HepG2 (cell line): Measurements from ENCODE around the gene ESPNL. TPM values are rescaled to one million over a fixed set of nuclear protein-coding genes. Genes with fewer than 3 reads are reported as not detected.
A peak's percentile ranks its signal among the peaks of the same experiment; 100 is the strongest.

Source experiments
- AFF4 ChIP-seq: sonication (generic); formaldehyde crosslinking; IDR thresholded peaks from 2 replicates; pipeline ENCODE4 v1.4.0; 2020; ENCODE audit warnings: missing genetic modification reagents
- CBX2 ChIP-seq, 2 experiments: fragments of 200-600 bp in 1 of 2; sonication (generic); formaldehyde crosslinking in 1 of 2; IDR thresholded peaks; 2 replicates each; pipeline versions ENCODE4 v1.7.0 to v1.8.1; 2018 to 2022; ENCODE audit warnings: low read depth in 2 of 2, low read length in 1 of 2, mild to moderate bottlenecking in 1 of 2, missing genetic modification reagents in 1 of 2
- CENPT ChIP-seq: sonication (generic); formaldehyde crosslinking; IDR thresholded peaks from 2 replicates; pipeline ENCODE4 v1.8.0; 2022; ENCODE audit warnings: low read depth, mild to moderate bottlenecking, moderate library complexity, missing genetic modification reagents
- ETV5 ChIP-seq: IDR thresholded peaks from 2 replicates; pipeline ENCODE4 v1.6.1; 2018; ENCODE audit warnings: missing biosample characterization, missing genetic modification reagents, inconsistent platforms, borderline replicate concordance
- GZF1 ChIP-seq: sonication (generic); formaldehyde crosslinking; IDR thresholded peaks from 2 replicates; pipeline ENCODE4 v1.5.1; 2020; ENCODE audit warnings: mild to moderate bottlenecking, missing genetic modification reagents
- HNRNPLL ChIP-seq: fragments of 200-400 bp; formaldehyde crosslinking; IDR thresholded peaks from 2 replicates; pipeline ENCODE4 v1.6.1; 2017; ENCODE audit warnings: mild to moderate bottlenecking, low read depth, low read length; ENCODE audit not compliant: poor library complexity, severe bottlenecking
- IKZF1 ChIP-seq: fragments of 450-650 bp; IDR thresholded peaks from 2 replicates; pipeline ENCODE4 v1.7.1; 2016
- KLF12 ChIP-seq: sonication (generic); formaldehyde crosslinking; IDR thresholded peaks from 2 replicates; pipeline ENCODE4 v1.4.0; 2020; ENCODE audit warnings: missing genetic modification reagents, borderline replicate concordance
- MATR3 ChIP-seq: sonication (generic); formaldehyde crosslinking; IDR thresholded peaks from 2 replicates; pipeline ENCODE4 v1.4.0; 2020; ENCODE audit warnings: missing genetic modification reagents
- MLLT10 ChIP-seq: sonication (generic); formaldehyde crosslinking; IDR thresholded peaks from 2 replicates; pipeline ENCODE4 v1.4.0; 2020; ENCODE audit warnings: missing genetic modification reagents
- SP1 ChIP-seq, 2 experiments: fragments of 450-650 bp in 1 of 2; sonication (generic) in 1 of 2; formaldehyde crosslinking in 1 of 2; IDR thresholded peaks; 2 replicates each; pipeline versions ENCODE4 v1.4.0 to v1.6.1; 2016 to 2020; ENCODE audit warnings: missing genetic modification reagents in 1 of 2
- SP140L ChIP-seq: sonication (generic); formaldehyde crosslinking; IDR thresholded peaks from 2 replicates; pipeline ENCODE4 v1.4.0; 2020; ENCODE audit warnings: missing genetic modification reagents, borderline replicate concordance
- SRY ChIP-seq: sonication (generic); formaldehyde crosslinking; IDR thresholded peaks from 2 replicates; pipeline ENCODE4 v1.8.0; 2022; ENCODE audit warnings: mild to moderate bottlenecking, missing genetic modification reagents
- TOPORS ChIP-seq: sonication (generic); formaldehyde crosslinking; IDR thresholded peaks from 2 replicates; pipeline ENCODE4 v1.8.0; 2023; ENCODE audit warnings: mild to moderate bottlenecking, missing genetic modification reagents
- ZFP91 ChIP-seq: sonication (generic); formaldehyde crosslinking; IDR thresholded peaks from 2 replicates; pipeline ENCODE4 v1.9.0; 2022; ENCODE audit warnings: missing genetic modification reagents, mild to moderate bottlenecking, borderline replicate concordance
- ZNF17 ChIP-seq: sonication (generic); formaldehyde crosslinking; IDR thresholded peaks from 2 replicates; pipeline ENCODE4 v1.5.0; 2020; ENCODE audit warnings: mild to moderate bottlenecking, missing genetic modification reagents
- ZNF317 ChIP-seq: sonication (generic); formaldehyde crosslinking; IDR thresholded peaks from 2 replicates; pipeline ENCODE4 v1.5.0; 2020; ENCODE audit warnings: mild to moderate bottlenecking, missing genetic modification reagents
- ZNF367 ChIP-seq: sonication (generic); formaldehyde crosslinking; IDR thresholded peaks from 2 replicates; pipeline ENCODE4 v1.4.0; 2020; ENCODE audit warnings: missing genetic modification reagents, borderline replicate concordance
- ZNF546 ChIP-seq: sonication (generic); formaldehyde crosslinking; conservative IDR thresholded peaks from 2 replicates; pipeline ENCODE4 v1.8.1; 2023; ENCODE audit warnings: mild to moderate bottlenecking, missing genetic modification reagents
- ZNF770 ChIP-seq: sonication (generic); formaldehyde crosslinking; IDR thresholded peaks from 2 replicates; pipeline ENCODE4 v1.5.0; 2020; ENCODE audit warnings: mild to moderate bottlenecking, missing genetic modification reagents
- polyA plus RNA-seq, 8 experiments: library from polyadenylated mRNA; depleted of rRNA in 3 of 8; stranded (reverse) in 7 of 8; unstranded in 1 of 8; fragments of >200 nt; fragmentation: Illumina TruSeq in 4 of 8; extraction: Trizol in 4 of 8; gene quantifications; 2 replicates each; pipeline versions ENCODE4 v1.2.1 to v1.2.3, GENCODE V29; 2011 to 2016; ENCODE audit warnings: low read depth in 4 of 8, missing spikeins in 1 of 8, mixed read lengths in 1 of 8; ENCODE audit not compliant: insufficient read depth in 1 of 8
- total RNA-seq, 5 experiments: library from RNA; depleted of rRNA; stranded (reverse); fragments of >200 nt; fragmentation: Illumina TruSeq; extraction: Trizol; gene quantifications; 2 replicates each; pipeline ENCODE4 v1.2.3, GENCODE V29; 2016; ENCODE audit warnings: low read depth in 1 of 5

Gene ESPNL
- total and polyA plus RNA-seq, 2 of the 13 experiments (the other 11 are each of a cell fraction or from before 2014, with no cell fraction given) = 0.45 to 0.80 TPM

GRCh38 chr2:238107525-238108422, 7.6 kb downstream of the ESPNL start (continued):
- TF ChIP-seq SP140L (CRISPR knock-in tag) (no peak), GZF1 (peak; percentile 84; the same call in 1 of the 2 replicates), ZNF367 (CRISPR knock-in tag) (no peak), ZFP91 (CRISPR knock-in tag) (peak; percentile 1), ZNF770 (0 out of 2 replicates have a peak, but pooled peaks have one; percentile 44), SRY (CRISPR knock-in tag) (no peak), IKZF1 (no peak), KLF12 (CRISPR knock-in tag) (no peak), ZNF17 (CRISPR knock-in tag) (no peak), AFF4 (CRISPR knock-in tag) (no peak), MLLT10 (CRISPR knock-in tag) (no peak), HNRNPLL (no peak), ETV5 (CRISPR knock-in tag) (peak; percentile 26; the same call in 1 of the 2 replicates), MATR3 (no peak), CENPT (CRISPR knock-in tag) (no peak), ZNF317 (CRISPR knock-in tag) (no peak; the same call in 1 of the 2 replicates), TOPORS (no peak), CBX2 (IDR thresholded peaks at IDR 0.05; ENCODE audit: low read depth, low read length) (no peak), CBX2 (CRISPR knock-in tag; IDR thresholded peaks at IDR 0.05; ENCODE audit: low read depth) (no peak), ZNF546 (CRISPR knock-in tag) (no peak), SP1 (IDR thresholded peaks at IDR 0.05) (no peak), SP1 (CRISPR knock-in tag; IDR thresholded peaks at IDR 0.05) (peak; percentile 61; the same call in 1 of the 2 replicates)
